Thoracic aorta (tissue), 2 donors: Measurements from ENCODE around the gene PRKX. TPM values are rescaled to one million over a fixed set of nuclear protein-coding genes. Genes with fewer than 3 reads are reported as not detected.
"Not testable (repeated sequence)": the region's sequence is repeated elsewhere in the genome, so short reads cannot be mapped to it uniquely, and the experiment has no call there.

Source experiments
- ATAC-seq: fragments of 150-250 bp; one replicate; pipeline ENCODE4 v1.8.0; 2017; ENCODE audit warnings: low read depth; ENCODE audit not compliant: insufficient number of reproducible peaks, low FRiP score
- DNase-seq: peaks from one replicate; pipeline ENCODE4 v3.0.0-alpha.2; 2020; ENCODE audit warnings: low spot score
- H3K27ac ChIP-seq, 2 donors: fragments of 200-600 bp; sonication (generic); 1 replicate in 1 of 2; 2 replicates in 1 of 2; pipeline ENCODE4 v1.5.1; 2016; ENCODE audit warnings: mild to moderate bottlenecking in 2 of 2, moderate library complexity in 2 of 2
- H3K27me3 ChIP-seq: fragments of 200-600 bp; sonication (generic); replicated peaks from 2 replicates; pipeline ENCODE4 v1.6.0; 2016; ENCODE audit warnings: mild to moderate bottlenecking; ENCODE audit not compliant: insufficient read depth
- H3K36me3 ChIP-seq: fragments of 200-600 bp; sonication (generic); one replicate; pipeline ENCODE4 v1.5.1; 2016
- H3K4me1 ChIP-seq, 2 donors: fragments of 200-600 bp; sonication (generic); 1 replicate in 1 of 2; 2 replicates in 1 of 2; pipeline versions ENCODE4 v1.5.1 to v1.6.0; 2016; ENCODE audit warnings: low read depth in 2 of 2, mild to moderate bottlenecking in 1 of 2; ENCODE audit not compliant: control insufficient read depth in 1 of 2
- H3K4me3 ChIP-seq: fragments of 200-600 bp; sonication (generic); 2 replicates; pipeline ENCODE4 v1.5.1; 2016; ENCODE audit warnings: mild to moderate bottlenecking
- H3K9me3 ChIP-seq: fragments of 200-600 bp; sonication (generic); 2 replicates; pipeline ENCODE4 v1.5.1; 2016
- total RNA-seq, 2 donors: library from RNA; depleted of rRNA; stranded (reverse); fragments of >200 nt; gene quantifications; one replicate each; pipeline versions ENCODE4 v1.1.0 to v1.2.3, GENCODE V29; 2016
- TF ChIP-seq, protein P1 (sequence below): fragments of 200-600 bp; sonication (generic); IDR thresholded peaks from one replicate; pipeline ENCODE4 v1.5.1; 2019; ENCODE audit warnings: antibody characterized with exemption

The PRKX gene
- total RNA-seq, 2 donors from 2014 or later, result 8.1 to 54.3 TPM

DNA sequence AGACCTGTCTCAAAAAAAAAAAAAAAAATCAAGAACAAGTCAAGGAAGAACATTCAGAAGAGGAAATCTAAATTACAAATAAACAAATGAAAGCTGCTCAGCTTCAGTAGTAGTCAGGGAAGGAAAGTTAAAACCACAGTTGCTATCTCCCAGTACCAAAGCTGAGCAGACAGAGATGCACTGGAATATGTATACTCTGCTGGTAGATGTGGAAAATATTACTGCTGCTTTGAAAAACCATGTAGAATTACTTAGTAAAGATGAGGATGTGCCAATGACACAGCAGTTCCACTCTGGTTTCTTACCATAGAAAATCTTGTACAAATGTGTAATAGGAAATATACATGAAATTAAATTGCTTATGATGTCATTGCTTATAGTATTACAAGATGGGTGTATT, 25.1 kb upstream of the PRKX start:
- H3K9me3 ChIP-seq, result no peaks in the 10 kb centered on the region
- no peak overlapping the region for H3K27ac ChIP-seq
- H3K4me3 ChIP-seq, result no peak overlapping the region
- TF ChIP-seq, protein P1, sequence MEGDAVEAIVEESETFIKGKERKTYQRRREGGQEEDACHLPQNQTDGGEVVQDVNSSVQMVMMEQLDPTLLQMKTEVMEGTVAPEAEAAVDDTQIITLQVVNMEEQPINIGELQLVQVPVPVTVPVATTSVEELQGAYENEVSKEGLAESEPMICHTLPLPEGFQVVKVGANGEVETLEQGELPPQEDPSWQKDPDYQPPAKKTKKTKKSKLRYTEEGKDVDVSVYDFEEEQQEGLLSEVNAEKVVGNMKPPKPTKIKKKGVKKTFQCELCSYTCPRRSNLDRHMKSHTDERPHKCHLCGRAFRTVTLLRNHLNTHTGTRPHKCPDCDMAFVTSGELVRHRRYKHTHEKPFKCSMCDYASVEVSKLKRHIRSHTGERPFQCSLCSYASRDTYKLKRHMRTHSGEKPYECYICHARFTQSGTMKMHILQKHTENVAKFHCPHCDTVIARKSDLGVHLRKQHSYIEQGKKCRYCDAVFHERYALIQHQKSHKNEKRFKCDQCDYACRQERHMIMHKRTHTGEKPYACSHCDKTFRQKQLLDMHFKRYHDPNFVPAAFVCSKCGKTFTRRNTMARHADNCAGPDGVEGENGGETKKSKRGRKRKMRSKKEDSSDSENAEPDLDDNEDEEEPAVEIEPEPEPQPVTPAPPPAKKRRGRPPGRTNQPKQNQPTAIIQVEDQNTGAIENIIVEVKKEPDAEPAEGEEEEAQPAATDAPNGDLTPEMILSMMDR, result no peak
- ATAC-seq, result no peak
- H3K4me1 ChIP-seq, result no peaks in the 10 kb centered on the region
- no peak for DNase-seq
- no peaks in the 10 kb centered on the region for H3K36me3 ChIP-seq
- no peaks in the 10 kb centered on the region for H3K27me3 ChIP-seq

DNA sequence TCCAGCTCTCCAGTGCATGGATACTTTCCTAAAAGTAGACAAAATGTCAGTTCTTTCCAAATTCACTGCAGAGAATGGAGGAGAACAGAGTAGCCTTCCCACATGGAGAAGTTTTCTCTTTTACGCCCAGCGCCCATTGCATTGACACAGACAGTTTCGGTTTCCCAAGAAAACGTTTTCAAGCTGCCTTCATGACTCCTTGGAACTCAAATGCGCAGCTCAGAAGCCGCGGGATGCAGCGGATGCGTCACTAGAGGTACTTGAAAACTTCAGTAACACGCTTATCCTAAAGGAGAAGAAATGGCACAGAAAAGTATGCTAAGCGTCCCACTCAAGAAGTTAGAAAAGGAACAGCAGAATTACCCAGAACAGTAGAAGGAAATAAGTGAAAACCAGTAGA, 23.1 kb upstream of the PRKX start:
- H3K27ac ChIP-seq, H3K4me1 ChIP-seq, H3K27me3 ChIP-seq, H3K36me3 ChIP-seq, ATAC-seq, DNase-seq, H3K9me3 ChIP-seq, H3K4me3 ChIP-seq: not testable (repeated sequence)

DNA sequence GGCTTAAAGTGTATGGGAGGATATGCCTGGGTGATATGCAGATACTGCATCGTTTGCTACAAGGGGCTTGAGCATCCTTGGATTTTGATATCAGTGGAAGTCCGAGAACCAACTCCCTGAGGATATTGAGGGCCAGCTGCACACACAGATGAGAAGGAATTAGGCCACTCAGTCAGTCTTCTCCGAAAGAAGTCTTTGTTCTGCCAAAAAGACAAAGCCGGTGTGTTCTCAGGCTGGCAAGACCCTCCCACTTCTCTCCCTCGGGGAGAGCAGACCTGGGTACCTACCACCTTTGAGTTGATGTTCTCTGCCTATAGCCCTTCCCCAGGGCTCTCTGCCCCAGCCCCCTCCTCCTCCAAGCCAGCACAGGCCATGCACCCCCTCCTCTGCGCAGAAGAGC, 22.4 kb upstream of the PRKX start:
- DNase-seq, H3K4me1 ChIP-seq, H3K27ac ChIP-seq, ATAC-seq, H3K27me3 ChIP-seq, H3K36me3 ChIP-seq, H3K4me3 ChIP-seq, H3K9me3 ChIP-seq: not testable (repeated sequence)

DNA sequence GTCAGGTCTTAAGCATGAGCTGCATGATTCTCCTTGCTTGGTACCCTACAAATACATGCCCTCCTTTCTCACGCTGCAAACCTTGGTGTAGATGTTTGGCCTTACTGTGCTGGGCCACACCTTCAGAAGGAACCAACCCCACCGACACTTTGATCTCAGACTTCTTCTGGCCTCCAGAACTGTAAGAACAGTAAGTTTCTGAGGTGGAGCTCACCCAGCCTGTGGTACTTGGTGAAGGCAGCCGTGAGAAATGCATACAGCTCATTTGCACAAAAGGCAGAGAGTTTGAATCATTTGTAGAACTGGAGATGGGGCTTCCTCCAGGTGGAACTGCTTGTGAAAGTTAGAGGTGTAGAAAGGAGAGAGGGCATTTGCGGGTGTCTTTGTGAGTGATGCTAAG, 21.0 kb upstream of the PRKX start:
- not testable (repeated sequence) for H3K27ac ChIP-seq, H3K4me3 ChIP-seq, H3K9me3 ChIP-seq, DNase-seq, ATAC-seq, H3K27me3 ChIP-seq, H3K4me1 ChIP-seq, H3K36me3 ChIP-seq

DNA sequence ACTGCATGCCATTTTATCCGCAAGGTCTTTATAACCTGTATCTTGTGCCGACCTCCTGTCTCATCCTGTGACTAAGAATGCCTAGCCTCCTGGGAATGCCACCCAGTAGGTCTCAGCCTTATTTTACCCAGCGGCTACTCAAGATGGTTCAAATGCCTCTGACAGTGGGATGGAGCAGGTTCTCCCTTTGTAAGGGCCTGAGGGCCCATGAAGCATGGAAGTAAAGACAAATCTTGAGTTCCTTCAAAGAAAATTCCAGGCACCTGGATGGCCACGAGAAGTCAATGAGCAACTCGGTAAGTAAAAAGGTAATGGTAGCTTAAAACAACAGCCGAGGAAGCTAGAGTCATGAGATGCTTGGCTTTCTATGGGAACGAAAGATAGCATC, 19.6 kb upstream of the PRKX start:
- Histone ChIP-seq H3K36me3 (no peaks in the 10 kb centered on the region), H3K4me1 (no peaks in the 10 kb centered on the region), H3K27ac (no peak overlapping the region), H3K9me3 (no peaks in the 10 kb centered on the region), H3K27me3 (no peaks in the 10 kb centered on the region), H3K4me3 (no peak overlapping the region)
- ATAC-seq (no peak), DNase-seq (no peak)
- TF ChIP-seq, protein P1, result no peak

DNA sequence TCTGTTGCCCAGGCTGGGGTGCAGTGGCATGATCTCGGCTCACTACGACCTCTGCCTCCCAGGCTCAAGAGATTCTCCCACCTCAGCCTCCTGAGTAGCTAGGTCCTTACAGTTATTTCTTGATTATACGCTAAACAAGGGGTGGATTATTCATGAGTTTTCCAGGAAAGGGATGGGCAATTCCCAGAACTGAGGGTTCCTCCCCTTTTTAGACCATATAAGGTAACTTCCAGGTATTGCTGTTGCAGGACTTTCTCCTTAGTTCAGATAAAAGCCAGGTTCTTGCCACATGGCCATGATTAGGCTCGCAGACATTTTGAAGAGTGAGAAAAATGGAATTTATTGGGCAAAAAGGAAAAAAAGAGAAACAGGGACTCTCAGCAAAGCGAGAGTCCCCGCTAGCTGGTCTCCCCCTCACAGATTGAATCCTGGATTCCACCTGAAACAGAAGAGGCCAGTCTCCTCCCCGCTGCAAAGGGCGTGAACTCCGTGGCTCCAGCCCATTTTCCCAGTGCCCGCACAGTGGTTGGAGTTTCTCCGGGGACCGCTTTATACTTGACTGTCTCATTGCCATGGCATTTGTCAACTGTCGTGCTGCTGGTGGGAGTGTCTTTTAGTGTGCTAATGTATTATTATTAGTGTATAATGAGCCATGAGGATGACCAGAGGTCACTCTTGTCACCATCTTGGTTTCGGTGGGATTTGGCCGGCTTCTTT, 19.0 kb upstream of the PRKX start:
- not testable (repeated sequence) for H3K36me3 ChIP-seq, H3K9me3 ChIP-seq, H3K27me3 ChIP-seq, H3K4me3 ChIP-seq, ATAC-seq, H3K27ac ChIP-seq, H3K4me1 ChIP-seq, DNase-seq

DNA sequence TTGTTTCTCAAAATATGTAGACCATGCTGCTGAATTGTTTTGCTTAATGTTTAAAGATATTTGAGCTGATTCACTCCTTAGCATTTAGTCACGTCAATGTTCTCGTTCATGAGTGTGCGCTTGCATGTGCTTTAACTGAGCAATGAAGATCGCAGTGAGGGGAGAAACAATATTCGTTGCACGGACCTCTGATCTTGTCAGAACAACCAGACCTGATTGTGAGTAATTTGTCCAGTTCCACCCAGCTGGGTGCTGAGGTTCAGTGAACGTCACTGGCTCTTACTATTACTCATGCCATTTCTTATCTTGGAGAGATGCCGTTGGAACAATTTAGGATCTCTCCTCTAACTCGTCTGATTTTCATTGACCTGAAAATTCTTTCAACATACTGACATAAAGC, 15.0 kb upstream of the PRKX start:
- TF ChIP-seq, protein P1, result no peak
- H3K27me3 ChIP-seq, result no peaks in the 10 kb centered on the region
- H3K4me1 ChIP-seq, result no peaks in the 10 kb centered on the region
- H3K4me3 ChIP-seq, result no peak overlapping the region
- DNase-seq (no peak), ATAC-seq (no peak)
- H3K27ac ChIP-seq, result no peak overlapping the region
- H3K36me3 ChIP-seq, result no peaks in the 10 kb centered on the region
- no peaks in the 10 kb centered on the region for H3K9me3 ChIP-seq

DNA sequence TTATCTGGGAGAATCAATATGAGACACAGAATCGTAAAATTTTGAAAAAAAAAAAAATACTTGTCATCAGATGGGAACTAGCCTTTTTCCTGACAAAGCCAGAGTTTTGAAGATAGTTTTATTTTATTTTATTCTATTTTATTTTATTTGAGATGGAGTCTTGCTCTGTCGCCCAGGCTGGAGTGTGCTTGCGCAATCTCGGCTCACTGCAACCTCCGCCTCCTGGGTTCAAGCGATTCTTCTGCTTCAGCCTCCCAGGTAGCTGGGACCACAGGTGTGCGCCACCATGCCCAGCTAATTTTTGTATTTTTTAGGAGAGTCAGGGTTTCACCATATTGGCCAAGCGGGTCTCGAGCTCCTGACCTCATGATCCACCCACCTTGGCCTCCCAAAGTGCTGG, 10.0 kb upstream of the PRKX start:
- H3K9me3 ChIP-seq, H3K27ac ChIP-seq, H3K27me3 ChIP-seq, H3K4me3 ChIP-seq, ATAC-seq, H3K36me3 ChIP-seq, H3K4me1 ChIP-seq, DNase-seq: not testable (repeated sequence)
